HG02884 (cell line): Measurements from ENCODE around the gene TTC6.

ENCODE experiments used
- ATAC-seq: cut with Tn5 transposase; IDR thresholded peaks from one replicate; pipeline ENCODE4 v1.9.1; 2021; ENCODE audit warnings: mild to moderate bottlenecking, moderate library complexity; ENCODE audit not compliant: unreplicated experiment

The TTC6 gene

DNA sequence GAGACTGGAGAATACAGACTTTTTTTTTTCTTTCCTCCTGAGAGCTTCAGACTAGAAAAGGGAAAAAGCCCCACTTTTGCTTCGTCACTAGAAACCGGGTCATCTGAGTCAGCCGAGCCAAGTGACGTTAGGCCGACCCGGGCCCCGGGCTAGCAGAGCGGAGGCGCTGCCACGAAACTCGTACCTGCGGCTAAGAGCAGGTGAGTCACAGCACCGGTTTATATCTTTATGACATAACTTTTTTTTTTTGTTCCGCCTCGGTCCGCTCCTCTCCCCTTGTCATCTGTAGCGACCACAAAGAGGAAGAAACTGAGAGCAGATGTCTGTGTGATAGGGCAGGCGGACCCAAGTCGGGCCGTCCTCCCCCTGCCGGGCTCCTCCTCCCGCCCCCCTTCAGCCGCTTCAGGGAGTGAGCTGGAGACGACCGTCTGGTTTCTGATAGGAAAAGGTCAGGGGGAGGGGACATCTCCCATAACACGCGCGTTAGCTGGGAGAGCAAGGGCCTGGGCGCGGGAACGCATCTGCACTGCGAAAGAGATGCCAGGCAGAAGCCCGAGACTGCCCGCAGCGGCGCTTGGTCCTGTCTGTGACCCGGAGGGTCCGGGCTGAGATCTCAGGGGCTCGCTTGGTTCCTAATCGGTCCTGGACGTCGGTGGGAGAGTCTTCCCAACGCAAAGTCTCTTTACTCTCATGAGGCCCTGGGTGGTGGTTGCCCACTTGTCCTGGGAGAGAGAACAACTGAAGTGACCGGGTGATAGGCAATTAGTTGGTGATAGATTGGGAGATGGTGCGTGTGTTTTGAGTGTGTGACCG is 586 bp downstream of the TTC6 start:
- ATAC-seq, result no peak

DNA sequence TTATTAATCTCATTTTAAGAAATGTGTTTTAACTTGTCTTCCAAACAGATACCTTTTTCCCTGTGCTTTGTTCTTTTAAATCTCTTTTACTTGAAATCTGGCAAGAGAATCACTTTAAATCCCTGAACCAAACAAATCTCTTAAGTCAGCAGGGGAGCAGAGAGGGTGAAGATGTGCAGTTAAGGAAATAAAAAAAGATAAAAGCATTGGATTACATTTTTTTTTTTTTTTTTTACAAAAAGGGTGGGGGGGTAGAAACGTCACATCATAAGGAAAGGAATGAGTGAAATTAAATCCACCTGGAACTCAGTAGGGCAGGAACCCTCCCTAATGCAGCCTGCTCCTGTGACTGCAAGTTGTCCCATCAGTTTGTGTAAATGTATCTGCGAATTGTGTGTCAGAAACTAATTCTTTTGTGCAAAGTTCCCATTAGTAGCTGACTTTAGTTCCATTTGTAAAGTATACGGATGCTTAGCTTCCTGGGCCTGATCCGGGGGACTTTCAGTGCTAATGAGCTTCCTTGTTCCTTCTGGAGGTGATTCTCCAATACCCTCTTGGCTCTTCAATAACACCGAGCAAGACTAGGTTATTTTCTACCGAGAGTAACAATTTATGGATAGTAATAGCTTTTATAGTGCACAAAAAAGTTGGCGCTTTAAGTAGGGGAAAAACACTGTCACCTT is 1.5 kb downstream of the TTC6 start:
- no peak for ATAC-seq

DNA sequence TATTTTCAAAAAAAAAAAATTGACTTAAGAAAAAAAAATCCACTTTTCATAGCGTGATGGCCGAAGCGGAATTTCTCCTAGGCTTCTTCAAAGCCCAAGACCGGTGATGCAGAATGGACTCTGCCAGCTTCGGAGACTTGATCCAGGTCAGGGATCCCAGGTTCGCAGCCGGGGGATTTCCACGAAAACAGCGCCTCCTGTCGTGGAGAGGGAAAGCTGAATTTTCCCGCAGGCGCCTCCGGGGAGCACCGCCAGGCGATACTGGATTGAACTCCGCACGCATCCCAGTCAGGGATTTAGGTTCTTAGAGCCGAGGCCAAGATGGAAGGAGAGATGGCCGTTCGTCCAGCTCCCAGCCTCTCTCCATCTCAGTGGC is 2.1 kb downstream of the TTC6 start:
- ATAC-seq, result no peak

DNA sequence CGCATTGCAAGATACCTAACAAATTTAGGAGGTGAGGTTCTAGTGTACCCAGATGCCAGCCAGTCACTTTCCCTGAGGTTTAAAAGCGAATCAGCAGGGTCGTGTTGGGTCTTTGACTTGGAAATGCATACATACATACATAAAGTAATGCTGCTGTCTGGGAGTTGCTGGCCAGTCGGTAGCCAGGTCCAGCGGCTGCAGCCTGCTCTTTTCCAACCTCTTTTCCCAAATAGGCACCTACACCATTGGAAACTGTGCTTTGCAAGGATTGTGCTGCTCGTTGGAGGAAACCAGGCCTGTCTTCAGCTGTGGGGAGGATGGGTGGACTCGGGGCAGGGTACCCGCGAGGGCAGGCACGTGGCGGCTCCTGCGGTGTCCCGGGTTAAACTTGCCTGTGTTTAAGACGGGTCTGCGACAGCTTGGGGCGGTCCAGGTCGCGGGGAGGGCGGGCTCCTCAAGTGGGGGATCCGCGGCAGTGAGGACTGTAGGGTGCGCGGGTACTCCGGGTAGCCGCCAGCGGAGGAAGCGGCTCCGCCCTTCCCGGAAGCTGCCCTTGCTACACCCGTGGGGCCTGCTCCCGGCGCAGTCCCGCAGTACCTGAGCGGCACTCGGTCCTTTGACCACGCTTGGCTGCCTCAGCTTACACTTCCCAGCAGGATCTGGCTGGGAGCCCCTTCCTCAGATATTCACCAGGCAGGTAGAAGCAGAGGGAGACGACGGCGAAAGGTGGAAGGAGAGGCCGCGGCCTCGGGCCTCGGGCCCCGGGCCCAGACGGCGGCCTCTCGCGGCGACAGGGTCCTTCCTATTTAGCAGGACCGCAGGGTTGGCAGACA is 2.7 kb downstream of the TTC6 start:
- no peak for ATAC-seq

DNA sequence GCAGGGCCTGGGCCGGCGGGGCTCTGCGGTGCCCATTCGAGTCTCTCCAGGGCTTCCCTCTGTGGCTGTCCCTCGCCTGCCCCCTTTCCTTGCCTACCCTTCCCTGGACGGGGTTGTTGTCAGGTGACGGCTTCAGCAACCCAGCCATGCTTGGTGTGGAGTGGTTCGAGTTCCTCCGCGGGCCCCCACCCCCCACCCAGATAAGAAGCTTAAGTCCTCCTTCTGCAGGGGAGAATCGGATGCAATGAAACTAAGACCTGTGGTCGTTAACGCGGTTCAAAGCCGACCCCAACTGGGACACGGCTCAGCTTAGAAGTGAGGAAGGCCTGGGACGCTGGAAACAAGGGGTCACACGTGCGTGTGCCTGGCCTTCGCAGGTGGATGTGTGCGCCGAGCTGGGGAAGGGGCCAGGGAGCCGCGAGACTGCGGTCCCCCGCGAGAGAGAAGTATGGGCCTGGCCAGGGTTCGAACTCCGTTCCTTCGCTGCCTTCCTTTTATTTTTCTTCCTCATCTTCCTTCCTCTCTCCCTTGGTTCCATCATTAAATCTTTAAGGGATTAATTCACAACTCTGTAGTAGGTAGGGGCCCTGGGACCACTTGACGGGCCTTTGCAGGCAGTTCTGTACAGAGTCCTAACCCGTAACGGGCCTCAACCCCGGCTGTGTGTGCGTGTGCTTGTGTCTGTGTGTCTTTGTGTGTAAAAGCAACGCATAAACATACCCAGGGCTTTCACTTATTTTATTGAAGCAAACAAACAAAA is 3.5 kb downstream of the TTC6 start:
- no peak for ATAC-seq

DNA sequence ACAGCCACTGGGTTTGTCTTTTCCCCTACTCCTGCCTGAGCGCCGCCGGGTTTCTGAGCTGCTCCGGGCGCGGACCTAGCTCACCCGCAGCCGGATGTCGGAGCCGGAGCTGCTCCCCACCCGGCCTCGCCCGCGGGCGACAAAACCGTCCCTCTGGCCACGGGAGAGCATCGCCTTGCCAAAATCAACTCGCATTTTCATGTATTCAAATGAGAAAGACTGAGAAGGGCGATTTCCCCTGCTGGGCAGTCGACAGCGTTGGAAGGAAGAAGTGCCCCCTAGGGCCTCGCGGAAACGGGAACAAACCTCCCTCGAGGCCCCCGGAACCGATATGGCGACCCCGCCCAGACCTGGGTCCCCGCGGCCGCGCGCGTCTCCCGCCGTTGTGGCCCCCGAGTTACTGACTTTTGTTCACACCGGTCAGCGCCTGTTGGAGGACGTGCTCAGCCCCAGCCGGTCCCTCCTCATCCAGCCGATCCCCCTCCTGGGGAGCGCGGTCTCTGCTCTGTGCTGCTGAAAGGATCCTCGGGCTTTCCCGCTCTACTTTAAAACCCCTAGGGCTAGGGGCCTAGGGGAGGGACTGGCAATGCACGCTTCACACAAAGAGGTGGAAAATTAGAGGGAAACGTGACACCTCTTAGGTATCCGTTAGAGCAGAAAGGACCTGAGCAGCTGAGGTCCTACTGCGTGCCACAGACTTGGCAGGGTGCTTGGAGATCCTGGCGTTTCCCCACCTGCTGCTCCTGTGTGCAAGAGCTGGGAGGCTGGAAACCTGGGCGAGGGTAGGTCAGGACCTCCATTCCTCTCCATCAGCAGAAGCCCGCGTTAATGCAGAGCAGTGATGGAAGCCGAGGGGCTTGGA is 4.3 kb downstream of the TTC6 start:
- no peak for ATAC-seq

DNA sequence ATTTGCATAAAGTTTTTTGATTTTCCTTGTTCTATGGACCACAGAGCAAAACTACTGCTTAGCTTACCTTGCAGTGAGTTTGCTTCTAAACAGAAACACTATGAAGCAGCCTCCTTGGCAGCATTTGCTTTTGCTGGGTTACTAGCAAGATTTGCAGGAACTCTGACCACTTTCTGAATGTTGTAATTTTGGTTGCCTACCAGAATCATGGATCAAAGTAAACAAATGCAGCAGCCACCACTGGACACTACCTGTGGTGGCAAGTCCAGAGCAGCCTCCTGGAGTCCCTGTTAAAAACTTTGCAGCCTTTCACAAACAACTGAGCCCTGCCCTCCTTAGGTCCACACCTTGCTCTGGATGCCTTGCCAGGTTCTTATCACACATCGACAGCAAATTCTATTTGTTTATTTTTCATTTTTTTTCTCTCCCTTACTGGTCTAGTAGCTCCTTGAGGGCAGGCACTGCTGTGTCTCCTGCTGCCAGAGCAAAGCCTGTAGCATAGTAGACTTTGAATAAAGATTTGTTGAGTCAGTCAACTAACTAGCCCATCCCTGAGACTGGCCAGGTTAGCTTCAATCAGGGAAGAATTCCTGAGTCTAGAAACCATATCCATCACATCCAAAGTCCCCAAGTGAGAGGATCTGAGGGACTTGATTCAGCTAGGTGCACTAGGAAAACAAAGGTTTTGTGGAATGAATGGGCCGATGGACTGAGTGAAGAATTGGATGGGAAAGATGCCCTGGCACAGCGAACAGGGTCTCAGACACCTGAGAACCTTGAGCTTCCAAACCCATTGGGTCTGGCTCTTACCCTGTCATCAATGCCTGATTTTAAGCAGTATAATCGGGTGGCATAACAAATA is 5.7 kb downstream of the TTC6 start:
- no peak for ATAC-seq

DNA sequence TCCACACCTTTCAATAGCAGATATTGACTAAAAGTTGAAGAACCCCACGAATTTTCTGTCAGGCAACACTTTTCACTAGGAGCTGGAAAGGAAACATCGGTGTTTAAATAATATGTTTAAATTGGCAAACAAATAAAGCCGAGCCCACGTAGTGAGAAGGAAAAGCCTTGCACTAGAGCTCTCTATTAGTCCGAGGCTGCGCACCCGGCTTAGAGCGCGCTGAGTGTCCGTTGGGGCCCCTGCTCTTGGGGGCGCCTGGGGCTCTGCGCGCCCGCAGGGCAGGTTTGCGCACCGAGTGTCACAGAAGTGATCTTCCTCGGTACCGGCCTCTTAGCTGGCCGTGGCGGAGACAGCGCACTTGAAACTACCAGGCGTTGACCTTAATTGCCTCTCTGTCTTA is 6.4 kb downstream of the TTC6 start:
- no peak for ATAC-seq

DNA sequence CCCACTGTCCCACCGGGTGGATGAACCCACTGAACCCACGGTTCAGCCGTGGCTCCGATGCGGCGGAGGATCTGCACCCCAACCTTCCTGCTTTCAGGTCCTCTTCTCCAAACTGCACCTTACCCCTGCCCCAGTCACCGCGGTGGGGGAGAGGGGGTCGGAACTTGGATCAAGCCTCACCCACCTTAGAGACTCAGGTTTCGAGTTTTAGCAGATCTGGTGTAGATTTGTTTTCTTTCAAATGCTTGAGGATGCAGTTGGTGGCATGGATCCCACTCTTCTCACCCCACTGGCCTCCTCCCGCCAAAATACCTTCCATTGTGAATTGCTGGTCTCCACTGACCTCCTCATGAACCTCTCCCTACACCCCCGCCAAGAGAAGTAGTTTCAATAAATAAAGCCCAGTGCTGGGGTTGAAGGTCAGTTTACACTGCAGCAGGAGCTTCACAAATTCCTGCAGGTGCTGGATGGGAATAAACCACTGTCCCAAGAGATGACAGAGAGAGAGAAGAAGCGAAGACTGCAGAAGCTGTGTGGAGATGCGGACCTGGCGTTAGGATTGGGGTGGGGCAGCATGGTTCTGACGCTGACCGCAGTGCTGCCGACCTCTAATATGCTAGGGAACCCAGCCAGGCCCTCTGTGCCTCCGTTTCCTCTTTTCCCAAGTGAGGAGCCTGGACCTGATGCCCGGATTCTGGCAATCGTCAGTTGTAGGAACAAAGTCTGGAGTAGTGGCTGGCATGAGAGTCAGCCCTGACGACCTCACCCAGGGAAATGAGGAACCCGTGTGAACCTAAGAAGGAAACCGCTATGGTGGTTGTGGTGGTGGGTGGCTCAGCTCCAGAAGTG is 7.4 kb downstream of the TTC6 start:
- no peak for ATAC-seq

DNA sequence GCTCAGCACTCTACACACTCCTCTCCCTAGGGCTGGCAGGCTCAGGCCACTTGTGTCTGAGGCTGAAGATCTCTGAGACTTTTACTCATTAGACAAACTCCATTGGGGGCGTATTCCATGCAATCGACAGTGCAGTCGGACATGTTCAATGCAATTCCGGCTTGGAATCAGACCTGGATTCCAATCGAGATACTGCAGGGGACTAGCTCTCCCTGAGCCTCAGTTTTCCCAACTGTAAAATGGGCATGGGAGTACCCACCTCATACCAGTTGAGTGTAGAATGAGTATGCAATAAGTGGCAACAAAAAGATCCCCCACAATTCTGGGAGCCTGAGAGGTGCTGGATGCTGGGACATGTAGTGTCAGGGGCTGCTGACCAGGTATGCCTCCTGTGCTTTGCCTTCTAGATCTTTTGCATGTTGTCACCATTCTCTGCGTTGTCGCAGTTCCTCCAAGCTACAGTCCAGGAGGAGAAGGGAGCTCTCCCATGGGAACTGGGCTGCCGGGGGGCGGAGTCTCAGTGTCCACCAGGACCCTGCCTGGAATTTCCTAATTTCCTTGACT is 8.3 kb downstream of the TTC6 start:
- ATAC-seq, result no peak

DNA sequence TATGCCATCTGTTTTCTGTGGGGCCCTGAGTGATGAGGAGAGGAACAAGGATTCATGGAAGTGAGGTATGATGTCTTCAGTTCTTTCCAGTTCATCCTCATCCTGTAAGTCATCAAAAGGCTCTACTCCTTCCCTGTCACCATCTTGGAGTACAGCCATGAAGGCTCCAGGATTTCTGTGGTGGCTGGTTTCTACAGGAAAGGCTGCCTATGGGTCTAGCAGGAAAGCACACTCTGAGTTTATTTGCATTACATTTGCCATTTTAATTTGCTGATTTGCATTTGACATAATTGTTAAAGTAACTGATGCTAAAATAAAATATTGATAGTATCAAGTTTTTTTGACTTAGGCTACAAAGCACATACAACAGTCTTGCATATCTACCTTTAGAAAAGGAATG is 11.2 kb downstream of the TTC6 start:
- ATAC-seq, result no peak

DNA sequence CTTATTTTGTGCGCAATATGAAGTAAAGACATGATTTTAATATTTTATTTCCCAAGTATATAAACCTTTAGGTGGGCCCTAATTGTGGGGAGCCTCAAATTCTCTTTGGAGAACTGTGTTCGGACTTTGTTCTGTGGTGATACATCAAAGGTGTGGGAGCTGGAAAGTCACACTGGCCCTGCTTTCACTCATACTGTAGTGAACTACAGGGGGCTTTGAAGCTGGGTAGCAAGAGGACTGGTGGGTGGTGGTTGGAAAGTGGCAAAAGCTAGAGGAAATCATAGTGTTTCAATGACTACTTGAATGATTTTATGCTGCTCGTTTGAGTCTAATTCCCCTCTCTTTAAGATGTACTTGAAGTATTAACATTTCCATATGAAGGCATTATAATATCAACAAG is 13.2 kb downstream of the TTC6 start:
- no peak for ATAC-seq

DNA sequence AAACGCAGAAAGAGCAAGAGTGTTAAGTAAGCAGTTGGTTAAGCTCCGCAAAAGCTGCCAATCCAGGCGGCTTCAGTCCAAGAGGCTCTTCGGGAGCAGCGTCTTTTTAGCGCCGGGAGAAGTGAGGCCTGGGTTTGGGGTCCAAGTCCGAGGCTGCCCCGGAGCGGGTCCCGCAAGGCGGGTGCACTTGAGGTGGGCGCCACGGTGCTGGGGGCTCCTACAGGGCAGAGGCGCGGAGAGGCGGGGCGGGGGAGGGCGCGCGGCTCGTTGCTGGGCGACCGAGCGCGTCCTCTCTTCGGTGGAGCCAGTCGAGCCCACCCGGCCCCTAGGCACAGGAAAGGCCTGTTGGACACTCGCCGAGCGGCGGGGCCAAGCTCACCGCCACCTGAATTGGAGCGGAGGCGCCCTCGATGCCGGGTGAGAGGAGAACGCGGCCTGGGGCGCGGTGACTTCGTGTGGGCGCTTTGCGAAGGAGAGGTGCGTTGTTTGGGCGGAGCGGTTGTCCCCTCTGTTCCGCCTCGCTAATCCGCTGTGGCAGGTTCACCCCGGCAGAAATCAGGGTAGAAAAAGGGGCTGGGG is 15.6 kb downstream of the TTC6 start:
- no peak for ATAC-seq

DNA sequence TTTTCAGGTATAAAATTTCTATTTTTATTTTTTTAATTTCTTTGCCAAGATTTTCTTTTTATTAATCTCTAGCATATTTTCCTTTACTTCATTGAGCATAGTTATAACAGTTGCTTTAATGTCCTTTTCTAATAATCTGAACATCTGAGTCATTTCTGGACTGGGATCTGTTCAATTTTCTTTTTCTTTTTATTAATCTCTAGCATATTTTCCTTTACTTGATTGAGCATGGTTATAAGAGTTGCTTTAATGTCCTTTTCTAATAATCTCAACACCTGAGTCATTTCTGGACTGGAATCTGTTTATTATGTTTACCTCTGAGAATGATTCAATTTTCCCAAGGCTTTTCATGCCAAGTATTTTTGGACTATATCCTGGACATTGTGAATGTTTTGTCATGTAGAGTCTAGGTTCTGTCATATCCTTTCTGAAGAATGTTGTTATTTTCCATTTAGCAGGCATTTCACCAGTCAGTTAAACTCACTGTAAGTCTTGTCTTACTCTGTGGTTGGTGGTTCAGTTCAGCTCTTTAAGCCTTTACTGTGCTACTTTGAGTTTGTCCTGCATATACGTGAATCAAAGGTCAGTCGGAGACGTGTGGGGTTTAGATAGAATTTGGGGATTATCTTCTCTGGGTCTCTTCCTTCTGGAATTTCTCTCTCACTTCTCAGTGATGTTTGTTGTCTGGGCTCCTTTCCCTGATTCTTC is 20.3 kb downstream of the TTC6 start:
- no peak for ATAC-seq

DNA sequence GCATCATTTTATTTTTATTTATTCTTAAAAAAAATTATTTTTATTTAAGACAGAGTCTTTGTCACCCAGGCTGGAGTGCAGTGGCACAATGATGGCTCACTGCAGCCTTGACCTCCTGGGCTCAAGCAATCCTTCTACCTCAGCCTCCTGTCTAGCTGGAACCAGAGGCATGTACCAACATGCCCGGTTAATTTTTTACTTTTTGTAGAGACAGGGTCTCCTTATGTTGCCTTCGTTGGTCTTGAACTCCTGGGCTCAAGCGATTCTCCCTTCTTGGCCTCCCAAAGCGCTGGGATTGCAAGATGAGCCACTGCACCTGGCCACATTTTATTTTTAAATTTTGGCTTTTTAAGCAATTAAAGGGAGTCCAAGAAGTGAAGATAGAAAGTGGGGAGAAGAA is 21.4 kb downstream of the TTC6 start:
- ATAC-seq, result no peak

DNA sequence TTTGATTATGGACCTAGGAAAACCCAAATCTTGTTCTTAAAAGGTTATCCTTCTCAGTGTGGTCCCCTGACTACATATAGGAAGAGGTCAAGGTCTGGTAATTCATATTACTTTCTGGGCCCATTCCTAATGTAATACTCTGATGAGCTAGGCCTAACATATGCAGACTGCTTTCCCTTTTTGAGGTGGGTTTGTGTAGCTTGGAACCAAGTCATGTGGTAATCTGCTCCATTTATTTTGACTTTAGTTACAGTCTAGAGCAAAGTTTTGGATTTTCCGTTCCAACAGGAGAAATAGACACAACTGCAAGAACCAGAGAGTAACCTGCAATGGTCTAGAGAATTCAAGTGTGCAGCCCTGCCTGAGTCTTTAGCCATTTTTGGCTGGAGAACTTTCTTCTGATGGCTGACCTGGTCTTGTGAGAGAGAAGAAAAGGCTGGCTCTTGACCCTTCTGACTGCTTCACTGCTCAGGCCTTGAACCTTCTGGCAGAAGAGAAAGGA is 22.5 kb downstream of the TTC6 start:
- no peak for ATAC-seq
